Measurements from ENCODE around the gene PTBP2. TPM values are rescaled to one million over a fixed set of nuclear protein-coding genes. Genes with fewer than 3 reads are reported as not detected.

The PTBP2 gene, protein sequence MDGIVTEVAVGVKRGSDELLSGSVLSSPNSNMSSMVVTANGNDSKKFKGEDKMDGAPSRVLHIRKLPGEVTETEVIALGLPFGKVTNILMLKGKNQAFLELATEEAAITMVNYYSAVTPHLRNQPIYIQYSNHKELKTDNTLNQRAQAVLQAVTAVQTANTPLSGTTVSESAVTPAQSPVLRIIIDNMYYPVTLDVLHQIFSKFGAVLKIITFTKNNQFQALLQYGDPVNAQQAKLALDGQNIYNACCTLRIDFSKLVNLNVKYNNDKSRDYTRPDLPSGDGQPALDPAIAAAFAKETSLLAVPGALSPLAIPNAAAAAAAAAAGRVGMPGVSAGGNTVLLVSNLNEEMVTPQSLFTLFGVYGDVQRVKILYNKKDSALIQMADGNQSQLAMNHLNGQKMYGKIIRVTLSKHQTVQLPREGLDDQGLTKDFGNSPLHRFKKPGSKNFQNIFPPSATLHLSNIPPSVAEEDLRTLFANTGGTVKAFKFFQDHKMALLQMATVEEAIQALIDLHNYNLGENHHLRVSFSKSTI
- 11.1 and 15.1 TPM in 2 replicates for total RNA-seq

GRCh38 chr1:96721416-96722160 is at the start of gene PTBP2:
PTBP2 (plus strand) TSS chr1:96721784; CDS start chr1:96721865, 81 bp downstream.

All from bronchus fibroblast of lung (primary cell).